GM23248 (cell line): Measurements from ENCODE around the gene CR1L. TPM values are rescaled to one million over a fixed set of nuclear protein-coding genes. Genes with fewer than 3 reads are reported as not detected.
"Not testable (repeated sequence)": the region's sequence is repeated elsewhere in the genome, so short reads cannot be mapped to it uniquely, and the experiment has no call there.

Experiments
- DNase-seq: peaks from one replicate; pipeline ENCODE4 v3.0.0-alpha.2; 2015
- H2AFZ ChIP-seq: fragments of 200-600 bp; sonication (generic); 2 replicates; pipeline ENCODE4 v1.6.1; 2016; ENCODE audit warnings: antibody characterized with exemption
- H3F3A ChIP-seq: fragments of 200-600 bp; sonication (generic); 2 replicates; pipeline ENCODE4 v1.6.1; 2016; ENCODE audit warnings: mild to moderate bottlenecking, antibody characterized with exemption, mixed run types; ENCODE audit not compliant: insufficient read depth
- H3K27ac ChIP-seq: fragments of 200-600 bp; sonication (generic); 2 replicates; pipeline ENCODE4 v1.5.1; 2016; ENCODE audit warnings: mild to moderate bottlenecking
- H3K27me3 ChIP-seq: fragments of 200-600 bp; sonication (generic); replicated peaks from 2 replicates; pipeline ENCODE4 v1.6.1; 2016; ENCODE audit warnings: mild to moderate bottlenecking; ENCODE audit not compliant: insufficient read depth
- H3K36me3 ChIP-seq: fragments of 200-600 bp; sonication (generic); 2 replicates; pipeline ENCODE4 v1.6.1; 2016; ENCODE audit warnings: low read depth, mild to moderate bottlenecking
- H3K4me1 ChIP-seq: fragments of 200-600 bp; sonication (generic); 2 replicates; pipeline ENCODE4 v1.6.1; 2016; ENCODE audit warnings: mild to moderate bottlenecking; ENCODE audit not compliant: insufficient read depth
- H3K4me2 ChIP-seq: fragments of 200-600 bp; sonication (generic); one replicate; pipeline ENCODE4 v1.6.1; 2016; ENCODE audit warnings: mild to moderate bottlenecking; ENCODE audit not compliant: unreplicated experiment
- H3K4me3 ChIP-seq: fragments of 200-600 bp; sonication (generic); 2 replicates; pipeline ENCODE4 v1.5.1; 2016; ENCODE audit warnings: mild to moderate bottlenecking
- H3K79me2 ChIP-seq: fragments of 200-600 bp; sonication (generic); 2 replicates; pipeline ENCODE4 v1.6.1; 2016; ENCODE audit warnings: mild to moderate bottlenecking; ENCODE audit not compliant: insufficient read depth
- H3K9ac ChIP-seq: fragments of 200-600 bp; sonication (generic); 2 replicates; pipeline ENCODE4 v1.6.1; 2016; ENCODE audit warnings: mild to moderate bottlenecking
- H3K9me2 ChIP-seq: fragments of 200-600 bp; sonication (generic); 2 replicates; pipeline ENCODE4 v1.6.1; 2016; ENCODE audit warnings: mixed run types, mild to moderate bottlenecking, moderate library complexity; ENCODE audit not compliant: insufficient read depth
- H3K9me3 ChIP-seq: fragments of 200-600 bp; sonication (generic); one replicate; pipeline ENCODE4 v1.6.1; 2017; ENCODE audit warnings: low read depth
- H4K20me1 ChIP-seq: fragments of 200-600 bp; sonication (generic); 2 replicates; pipeline ENCODE4 v1.6.0; 2016; ENCODE audit not compliant: insufficient read depth
- EZH2 ChIP-seq: fragments of 200-600 bp; sonication (generic); IDR thresholded peaks from 2 replicates; pipeline ENCODE4 v1.6.1; 2018; ENCODE audit warnings: antibody characterized with exemption, mild to moderate bottlenecking; ENCODE audit not compliant: insufficient read depth, poor library complexity, severe bottlenecking
- EZH2phosphoT487 ChIP-seq: fragments of 200-600 bp; sonication (generic); IDR thresholded peaks from 2 replicates; pipeline ENCODE4 v1.6.1; 2018; ENCODE audit warnings: antibody characterized with exemption, moderate library complexity, mild to moderate bottlenecking, low read depth; ENCODE audit not compliant: insufficient read depth
- WGBS, 2 experiments: methylation state at CpG; one replicate each; pipeline ENCODE4 v1.1.6; 2015 to 2017; ENCODE audit warnings: low lambda C conversion rate in 2 of 2, low coverage in 1 of 2; ENCODE audit errors: missing lambda C conversion rate in 2 of 2; 5-methylcytosine and 5-hydroxymethylcytosine counted together
- in situ Hi-C: fragments of 300-500 bp; cut with MboI; formaldehyde crosslinking; loops from 2 replicates; pipeline ENCODE4 v1.15.0; 2020
- polyA plus RNA-seq: library from polyadenylated mRNA; unstranded; fragments of >200 nt; fragmentation: Nextera tagmentation; extraction: Ambion mirVana; gene quantifications from 2 replicates; pipeline ENCODE4 v1.2.1, GENCODE V29; 2016
- small RNA-seq: library from RNA; depleted of rRNA; stranded (forward); fragments of <200 nt; gene quantifications from one replicate; pipeline ENCODE3, GENCODE V24; 2014; ENCODE audit warnings: low read depth, low replicate concordance
- total RNA-seq: library from RNA; depleted of rRNA; stranded (reverse); fragments of >200 nt; shearing (Covaris generic); gene quantifications from 2 replicates; pipeline ENCODE4 v1.2.3, GENCODE V29; 2014; rRNA removed

The CR1L gene
- total and polyA plus RNA-seq, 2 experiments from 2014 or later, result not detected

DNA sequence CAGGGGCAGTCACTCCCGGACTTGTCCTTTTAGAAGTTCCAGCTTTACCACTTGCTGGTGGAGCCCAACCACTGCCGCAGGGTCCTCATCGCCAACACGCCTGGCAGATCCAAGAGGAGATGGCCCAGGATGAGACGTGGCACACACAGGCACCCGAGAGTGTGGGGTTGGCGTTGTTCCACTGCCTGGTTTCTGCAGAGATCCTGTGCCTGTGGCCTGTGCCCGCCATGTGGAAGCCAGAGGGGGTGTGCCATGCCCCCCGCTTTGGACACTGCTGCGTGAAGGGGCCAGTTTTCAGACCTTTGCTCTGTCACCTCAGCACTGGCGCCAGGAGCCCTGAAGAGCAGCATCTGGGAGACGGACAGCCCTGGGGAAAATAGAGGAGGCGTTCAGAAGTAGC is 117.7 kb downstream of the CR1L start:
- 88 to 89% methylated on average over 13 of the region's 13 CpGs for WGBS, 2 experiments
- Histone ChIP-seq H3K9me2 (no peaks in the 10 kb centered on the region), H3K27me3 (no peaks in the 10 kb centered on the region), H3K79me2 (peaks cover 13% of the 10 kb centered on the region), H3K36me3 (peaks cover 55% of the 10 kb centered on the region), H3K4me1 (no peaks in the 10 kb centered on the region), H3K9me3 (no peaks in the 10 kb centered on the region), H3F3A (0 out of 2 replicates have a peak, but pooled peaks cover 11% of the 10 kb centered on the region), H3K4me3 (no peak overlapping the region), H4K20me1 (no peaks in the 10 kb centered on the region; the same call in 1 of the 2 replicates), H3K4me2 (no peak overlapping the region), H2AFZ (no peak overlapping the region), H3K27ac (no peak overlapping the region), H3K9ac (no peak overlapping the region)
- TF ChIP-seq EZH2, result no peak
- TF ChIP-seq EZH2phosphoT487, result no peak
- in situ Hi-C loops, result no loop called here
- DNase-seq, result no peak

DNA sequence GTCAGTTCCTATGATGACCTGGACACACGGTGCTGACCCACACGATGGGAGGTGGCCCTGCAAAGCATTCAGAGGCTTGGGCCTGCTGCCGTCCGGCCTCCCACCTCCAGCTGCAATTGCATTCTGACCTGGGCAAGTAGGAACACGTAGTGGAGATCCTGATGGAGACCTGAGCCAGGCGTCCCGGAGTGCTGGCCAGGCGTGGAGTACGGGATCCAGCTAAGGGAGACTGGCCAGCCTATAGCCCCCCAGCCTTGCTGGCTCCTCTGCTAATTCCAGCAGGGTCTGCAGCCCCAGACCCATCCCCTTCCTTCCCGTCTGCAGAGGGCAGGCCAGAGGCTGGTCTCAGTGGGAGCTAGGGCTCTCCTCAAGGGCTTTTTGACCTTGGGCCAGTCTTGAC is 118.2 kb downstream of the CR1L start:
- in situ Hi-C loops, result no loop called here
- Histone ChIP-seq H3K9me3 (no peaks in the 10 kb centered on the region), H3K4me2 (no peak overlapping the region), H3K4me1 (no peaks in the 10 kb centered on the region), H3K27me3 (no peaks in the 10 kb centered on the region), H3K27ac (no peak overlapping the region), H4K20me1 (no peaks in the 10 kb centered on the region; the same call in 1 of the 2 replicates), H3K79me2 (0 out of 2 replicates have a peak, but pooled peaks cover 8% of the 10 kb centered on the region), H3K36me3 (peaks cover 50% of the 10 kb centered on the region), H2AFZ (no peak overlapping the region), H3K9ac (no peak overlapping the region), H3F3A (0 out of 2 replicates have a peak, but pooled peaks cover 11% of the 10 kb centered on the region), H3K9me2 (no peaks in the 10 kb centered on the region), H3K4me3 (no peak overlapping the region)
- DNase-seq, result no peak
- TF ChIP-seq EZH2phosphoT487 (no peak), EZH2 (no peak)
- 85% methylated on average over 10 of the region's 10 CpGs for WGBS, 2 experiments

DNA sequence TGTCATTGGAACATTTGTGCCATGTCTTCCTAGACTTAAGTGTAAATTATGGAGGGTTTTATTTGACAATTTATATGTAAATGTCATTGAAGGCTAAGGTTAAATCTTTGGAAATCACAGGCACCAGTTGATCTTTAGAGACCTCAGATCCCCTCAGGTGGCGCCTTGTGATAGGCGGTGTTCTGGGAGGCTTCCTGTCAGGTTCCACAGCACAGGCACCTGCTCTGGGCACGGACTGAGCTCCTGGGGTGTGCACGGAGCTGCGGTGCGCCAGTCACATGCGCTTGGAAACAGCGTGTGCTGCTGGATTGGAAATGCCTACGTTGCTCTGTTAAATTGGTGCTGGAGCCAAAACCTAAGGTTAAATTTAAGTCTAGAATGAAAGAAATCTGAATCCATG is 119.0 kb downstream of the CR1L start:
- Histone ChIP-seq H4K20me1 (no peaks in the 10 kb centered on the region; the same call in 1 of the 2 replicates), H3K9ac (no peak overlapping the region), H3K27me3 (no peaks in the 10 kb centered on the region), H2AFZ (no peak overlapping the region), H3K79me2 (peaks cover 4% of the 10 kb centered on the region; the same call in 1 of the 2 replicates), H3K36me3 (peaks cover 46% of the 10 kb centered on the region), H3K4me1 (no peaks in the 10 kb centered on the region), H3F3A (0 out of 2 replicates have a peak, but pooled peaks cover 11% of the 10 kb centered on the region), H3K9me2 (no peaks in the 10 kb centered on the region), H3K4me3 (no peak overlapping the region), H3K9me3 (no peaks in the 10 kb centered on the region), H3K4me2 (no peak overlapping the region), H3K27ac (no peak overlapping the region)
- in situ Hi-C loops, result no loop called here
- no peak for TF ChIP-seq EZH2
- no peak for TF ChIP-seq EZH2phosphoT487
- no peak for DNase-seq
- 90 to 92% methylated on average over 9 of the region's 9 CpGs for WGBS, 2 experiments

DNA sequence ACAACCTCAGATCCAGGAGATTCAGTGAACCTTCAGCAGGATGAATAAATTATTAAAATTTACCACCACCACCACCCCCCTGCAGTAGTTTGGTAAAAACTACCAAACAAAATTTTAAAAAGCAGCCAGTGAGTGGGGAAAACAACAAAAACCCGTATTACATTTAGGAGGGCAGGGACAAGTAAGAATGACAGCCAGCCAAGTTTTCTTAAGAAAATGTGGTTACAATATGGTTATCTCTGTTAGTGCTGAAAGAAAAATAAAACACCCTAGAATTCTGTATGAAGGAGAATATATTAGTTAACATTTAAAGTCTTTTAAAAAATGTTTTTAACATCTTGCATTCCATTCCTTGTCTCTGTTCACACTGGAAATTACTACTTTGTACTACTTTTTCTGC is 121.6 kb downstream of the CR1L start:
- Histone ChIP-seq H3K9ac (no peak overlapping the region), H3K27ac (no peak overlapping the region), H3K4me1 (no peaks in the 10 kb centered on the region), H3K4me3 (no peak overlapping the region), H3K27me3 (no peaks in the 10 kb centered on the region), H3K9me3 (no peaks in the 10 kb centered on the region), H3F3A (0 out of 2 replicates have a peak, but pooled peaks cover 11% of the 10 kb centered on the region), H2AFZ (no peak overlapping the region), H3K79me2 (peaks cover 12% of the 10 kb centered on the region; the same call in 1 of the 2 replicates), H4K20me1 (no peaks in the 10 kb centered on the region; the same call in 1 of the 2 replicates), H3K4me2 (no peak overlapping the region), H3K36me3 (peaks cover 46% of the 10 kb centered on the region), H3K9me2 (no peaks in the 10 kb centered on the region)
- TF ChIP-seq EZH2phosphoT487, result no peak
- DNase-seq, result no peak
- 22 to 23% methylated on average over 1 of the region's 1 CpG for WGBS, 2 experiments
- in situ Hi-C loops, result no loop called here

DNA sequence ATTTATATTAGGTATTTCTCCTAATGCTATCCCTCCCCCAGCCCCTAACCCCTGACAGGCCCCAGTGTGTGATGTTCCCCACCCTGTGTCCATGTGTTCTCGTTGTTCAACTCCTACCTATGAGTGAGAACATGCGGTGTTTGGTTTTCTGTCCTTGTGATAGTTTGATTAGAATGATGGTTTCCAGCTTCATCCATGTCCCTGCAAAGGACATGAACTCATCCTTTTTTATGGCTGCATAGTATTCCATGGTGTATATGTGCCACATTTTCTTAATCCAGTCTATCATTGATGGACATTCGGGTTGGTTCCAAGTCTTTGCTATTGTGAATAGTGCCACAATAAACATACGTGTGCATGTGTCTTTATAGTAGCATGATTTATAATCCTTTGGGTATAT is 125.6 kb downstream of the CR1L start:
- H3K27me3 ChIP-seq, H3K9me3 ChIP-seq, H3K27ac ChIP-seq, H3K9me2 ChIP-seq, H3F3A ChIP-seq, in situ Hi-C loops, H3K4me1 ChIP-seq, H3K4me2 ChIP-seq, H4K20me1 ChIP-seq, H3K4me3 ChIP-seq, H2AFZ ChIP-seq, H3K9ac ChIP-seq, DNase-seq: not testable (repeated sequence)
- H3K36me3 ChIP-seq, result peaks cover 23% of the 10 kb centered on the region
- WGBS, 2 experiments, result 92 to 99% methylated on average over 4 of the region's 4 CpGs
- peaks cover 35% of the 10 kb centered on the region; the same call in 1 of the 2 replicates for H3K79me2 ChIP-seq

Small RNAs within 50 kb of the gene (small RNA-seq; reads per million reads assigned to genes)
- gene RNA5SP534, result not detected

Other genes starting within 250 kb of the CR1L start
- not detected in 2 replicates for gene CR2, start 190.8 kb upstream of the CR1L start, total RNA-seq
- not detected in 2 replicates for gene CR2, start 190.8 kb upstream of the CR1L start, polyA plus RNA-seq
- gene CR1, start 149.0 kb upstream of the CR1L start, total RNA-seq, result not detected in 2 replicates
- gene CR1, start 149.0 kb upstream of the CR1L start, polyA plus RNA-seq, result not detected in 2 replicates
- gene CD46, start 106.9 kb downstream of the CR1L start, total RNA-seq, result 49.2 and 54.3 TPM in 2 replicates
- gene CD46, start 106.9 kb downstream of the CR1L start, polyA plus RNA-seq, result 110 and 117 TPM in 2 replicates